SK-N-MC (cell line): ENCODE measurements around the gene OPN1MW2.
"Not testable (repeated sequence)": the region's sequence is repeated elsewhere in the genome, so short reads cannot be mapped to it uniquely, and the experiment has no call there.

Source experiments
- DNase-seq: peaks from one replicate; pipeline ENCODE4 v3.0.0-alpha.2; 2011; ENCODE audit warnings: low read depth, low spot score
- H3K27ac ChIP-seq: fragments of 200-600 bp; sonication (generic); 2 replicates; pipeline ENCODE4 v1.5.1; 2016; ENCODE audit warnings: mixed run types
- H3K36me3 ChIP-seq: fragments of 200-600 bp; sonication (generic); 2 replicates; pipeline ENCODE4 v1.6.1; 2017; ENCODE audit warnings: antibody characterized with exemption, low read length, mixed read lengths; ENCODE audit not compliant: insufficient read depth
- H3K4me3 ChIP-seq: fragments of 200-600 bp; sonication (generic); 2 replicates; pipeline ENCODE4 v1.5.1; 2016
- H3K9ac ChIP-seq: fragments of 200-600 bp; sonication (generic); 2 replicates; pipeline ENCODE4 v1.8.0; 2017; ENCODE audit warnings: mixed run types, mixed read lengths; ENCODE audit not compliant: insufficient read length
- H3K9me3 ChIP-seq: fragments of 200-600 bp; sonication (generic); 2 replicates; pipeline ENCODE4 v1.6.1; 2017; ENCODE audit warnings: low read depth, mild to moderate bottlenecking, antibody characterized with exemption, low read length, moderate library complexity, mixed read lengths

Gene OPN1MW2

GRCh38 chrX:154219456-154219855 is at the start of gene OPN1MW2:
TSS of gene OPN1MW2 (plus strand) at chrX:154219756. CDS start at chrX:154219816, 60 bp downstream.
- not testable (repeated sequence) for H3K4me3 ChIP-seq, H3K27ac ChIP-seq, H3K36me3 ChIP-seq, H3K9ac ChIP-seq, H3K9me3 ChIP-seq, DNase-seq

GRCh38 chrX:154172535-154172943 is 47.0 kb upstream of the OPN1MW2 start:
- H3K27ac ChIP-seq, H3K36me3 ChIP-seq, H3K4me3 ChIP-seq, DNase-seq, H3K9me3 ChIP-seq, H3K9ac ChIP-seq: not testable (repeated sequence)

- DNase-seq, H3K9me3 ChIP-seq: not testable (repeated sequence)
These were observed 45.2 kb upstream of the OPN1MW2 start for GRCh38 chrX:154174356-154174755.

GRCh38 chrX:154182296-154182695 is 37.3 kb upstream of the OPN1MW2 start, which contains the start of gene OPN1MW:
TSS of gene OPN1MW (plus strand) at chrX:154182596. CDS start at chrX:154182678, 82 bp downstream.
- H3K4me3 ChIP-seq, H3K9me3 ChIP-seq, H3K36me3 ChIP-seq, H3K27ac ChIP-seq, DNase-seq, H3K9ac ChIP-seq: not testable (repeated sequence)

More at GRCh38 chrX:154174356-154174755, 45.2 kb upstream of the OPN1MW2 start:
- H3K4me3 ChIP-seq, H3K27ac ChIP-seq, H3K9ac ChIP-seq, H3K36me3 ChIP-seq: not testable (repeated sequence)

DNA sequence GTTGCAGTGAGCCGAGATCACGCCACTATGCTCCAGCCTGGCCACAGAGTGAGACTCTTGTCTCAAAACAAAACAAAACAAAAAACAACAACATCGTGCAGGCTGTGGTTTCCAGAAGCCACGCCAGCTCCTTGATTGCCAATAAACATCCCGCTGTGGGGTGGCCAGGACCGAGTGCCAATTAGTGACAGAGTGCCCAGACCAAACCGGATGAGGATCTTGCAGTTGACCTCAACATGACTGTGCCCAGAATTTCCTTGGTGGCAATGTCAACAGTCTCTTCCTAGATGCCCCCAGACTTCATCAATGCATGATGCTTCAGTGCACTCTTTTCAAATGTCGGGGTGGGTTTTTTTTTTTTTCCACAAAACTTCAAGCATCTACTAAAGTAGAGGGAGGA is 35.8 kb upstream of the OPN1MW2 start:
- not testable (repeated sequence) for H3K4me3 ChIP-seq, H3K36me3 ChIP-seq, H3K9me3 ChIP-seq, H3K9ac ChIP-seq, DNase-seq, H3K27ac ChIP-seq

DNA sequence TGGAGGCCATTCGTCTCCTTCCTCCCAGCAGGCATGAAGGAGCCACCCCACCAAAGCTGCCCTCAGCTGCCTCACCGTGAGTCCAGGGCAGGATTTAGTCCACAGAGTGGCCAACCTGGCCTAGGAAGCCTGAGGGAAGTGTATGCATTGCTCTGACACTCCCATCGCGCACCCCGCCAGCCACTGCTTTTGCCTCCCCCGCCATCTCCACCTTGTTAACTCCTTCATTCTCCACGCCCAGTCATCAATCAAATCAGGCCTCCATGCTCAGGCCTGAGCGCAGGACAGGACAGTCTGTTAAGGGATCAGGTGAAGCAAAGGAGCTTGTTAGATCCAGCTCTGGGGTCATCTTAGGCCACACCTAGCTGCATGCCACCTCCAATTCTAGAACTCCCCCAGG is 26.7 kb upstream of the OPN1MW2 start:
- H3K36me3 ChIP-seq, H3K9ac ChIP-seq, DNase-seq, H3K4me3 ChIP-seq, H3K27ac ChIP-seq, H3K9me3 ChIP-seq: not testable (repeated sequence)

GRCh38 chrX:154194316-154194715 is 25.2 kb upstream of the OPN1MW2 start:
- DNase-seq, H3K4me3 ChIP-seq, H3K36me3 ChIP-seq, H3K27ac ChIP-seq, H3K9me3 ChIP-seq, H3K9ac ChIP-seq: not testable (repeated sequence)

DNA sequence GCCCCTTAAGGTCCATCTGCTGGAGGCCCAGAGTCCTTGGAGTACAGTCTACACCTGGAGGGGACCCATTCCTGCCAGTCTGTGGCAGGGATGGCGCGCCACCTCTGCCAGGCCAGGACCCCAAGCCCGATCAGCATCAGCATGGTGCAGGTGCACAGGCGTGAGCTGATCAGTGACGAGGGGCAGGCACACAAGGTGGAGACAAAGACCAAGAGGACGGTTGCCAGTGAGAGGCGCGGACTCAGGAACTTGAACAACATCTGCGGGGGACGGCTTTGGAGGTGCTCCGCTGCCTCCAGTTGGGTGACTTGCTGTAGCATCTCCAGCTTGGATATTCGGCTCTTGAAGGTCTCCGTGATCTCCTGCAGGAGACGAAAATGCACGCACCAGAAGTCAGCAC is 23.1 kb upstream of the OPN1MW2 start:
- not testable (repeated sequence) for DNase-seq, H3K9ac ChIP-seq, H3K4me3 ChIP-seq, H3K27ac ChIP-seq, H3K36me3 ChIP-seq, H3K9me3 ChIP-seq

DNA sequence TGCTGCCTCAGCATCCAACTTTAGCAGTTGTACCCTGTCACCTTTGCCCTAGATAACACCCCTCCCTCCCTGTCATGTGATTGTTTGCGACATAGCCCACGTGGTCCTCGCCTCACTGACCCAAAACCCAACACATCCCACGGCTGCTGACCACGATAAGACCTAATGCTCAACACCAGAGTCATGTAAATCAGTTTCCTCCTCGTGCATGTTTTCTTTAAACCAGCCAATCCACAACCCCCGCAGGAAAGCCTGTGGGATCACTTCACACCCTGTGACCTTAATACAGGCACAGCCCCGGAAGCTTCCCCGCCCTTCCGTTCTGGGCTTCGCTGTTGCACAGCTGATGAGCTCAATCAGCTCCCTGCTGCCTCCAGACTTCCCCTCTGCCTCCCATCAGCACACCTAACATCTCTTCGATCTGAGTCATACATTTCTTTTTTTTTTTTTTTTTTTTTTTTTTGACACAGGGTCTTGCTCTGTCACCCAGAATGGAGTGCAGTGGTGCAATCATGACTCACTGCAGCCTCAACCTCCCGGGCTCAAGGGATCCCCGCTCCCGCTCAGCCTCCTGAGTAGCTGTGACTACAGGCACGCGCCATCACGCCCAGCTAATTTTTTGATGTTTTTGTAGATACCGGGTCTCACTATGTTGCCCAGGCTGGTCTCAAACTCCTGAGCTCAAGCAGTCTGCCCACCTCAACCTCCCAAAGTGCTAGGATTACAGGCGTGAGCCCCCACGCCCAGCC is 9.7 kb upstream of the OPN1MW2 start:
- not testable (repeated sequence) for DNase-seq, H3K9ac ChIP-seq, H3K36me3 ChIP-seq, H3K27ac ChIP-seq, H3K9me3 ChIP-seq, H3K4me3 ChIP-seq

DNA sequence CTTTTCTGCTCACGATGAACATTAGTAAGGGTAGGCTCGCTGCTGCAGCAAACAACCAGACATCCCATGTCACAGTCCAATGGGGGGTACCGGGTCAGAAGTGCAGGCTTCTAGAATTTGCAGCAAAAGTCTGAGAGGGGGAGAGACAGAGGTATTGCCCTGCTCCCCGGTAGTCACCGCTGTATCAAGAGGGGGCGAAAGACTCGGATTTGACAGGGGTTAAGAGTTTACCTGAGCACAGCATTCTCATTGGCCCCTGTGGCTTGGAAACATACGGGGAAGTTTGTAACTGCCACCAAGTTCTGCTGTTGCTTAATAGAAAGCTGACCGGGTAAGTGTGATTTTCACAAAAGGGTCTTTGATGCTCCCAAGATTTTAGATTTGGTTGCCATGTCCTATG is 8.5 kb upstream of the OPN1MW2 start:
- H3K36me3 ChIP-seq, DNase-seq: not testable (repeated sequence)

GRCh38 chrX:154211499-154211898 is 8.1 kb upstream of the OPN1MW2 start:
- not testable (repeated sequence) for H3K4me3 ChIP-seq, H3K36me3 ChIP-seq, H3K27ac ChIP-seq, H3K9me3 ChIP-seq, DNase-seq, H3K9ac ChIP-seq

More for the DNA sequence above, 8.5 kb upstream of the OPN1MW2 start:
- H3K4me3 ChIP-seq, H3K9ac ChIP-seq, H3K9me3 ChIP-seq, H3K27ac ChIP-seq: not testable (repeated sequence)

GRCh38 chrX:154225292-154225691 is 5.7 kb downstream of the OPN1MW2 start:
- DNase-seq, H3K9me3 ChIP-seq, H3K9ac ChIP-seq, H3K36me3 ChIP-seq, H3K27ac ChIP-seq, H3K4me3 ChIP-seq: not testable (repeated sequence)

DNA sequence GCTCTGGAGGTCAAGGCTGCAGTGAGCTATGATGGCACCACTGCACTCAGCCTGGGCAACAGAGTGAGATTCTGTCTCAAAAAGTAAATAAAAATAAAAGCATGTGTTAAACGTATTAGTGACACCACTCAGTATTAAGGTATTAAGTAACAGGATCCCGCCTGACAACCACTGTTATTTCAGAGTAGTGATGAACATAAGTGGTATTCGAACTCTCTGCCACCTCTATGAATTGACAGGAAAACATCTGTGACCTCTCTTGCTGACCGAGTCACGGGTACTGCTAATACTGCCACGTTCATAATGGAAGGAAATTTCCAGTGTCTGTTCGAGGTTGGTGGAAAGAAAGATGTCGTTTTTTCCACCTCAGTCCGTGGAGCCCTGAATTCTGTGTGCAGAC is 7.2 kb downstream of the OPN1MW2 start:
- H3K4me3 ChIP-seq, H3K9me3 ChIP-seq, DNase-seq, H3K36me3 ChIP-seq, H3K27ac ChIP-seq, H3K9ac ChIP-seq: not testable (repeated sequence)

DNA sequence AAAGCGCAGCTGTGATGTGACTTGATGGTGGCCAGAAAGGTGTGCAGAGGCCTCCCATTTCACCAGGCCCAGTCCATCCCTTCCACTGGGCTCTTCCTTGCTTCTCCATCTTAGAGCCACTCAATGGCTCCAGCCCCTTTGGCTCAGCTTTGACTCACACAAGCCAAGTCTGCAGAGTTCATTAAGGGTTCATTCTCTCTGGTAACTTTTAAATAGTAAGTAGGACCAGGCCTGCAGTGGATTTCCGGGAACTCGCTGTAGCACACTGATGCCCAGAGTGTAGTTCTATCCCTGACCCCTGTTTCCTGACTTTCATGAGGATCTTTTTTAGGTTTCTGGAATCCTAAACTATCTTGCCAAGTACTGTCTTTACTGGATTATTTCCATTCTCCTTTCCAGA is 11.9 kb downstream of the OPN1MW2 start:
- not testable (repeated sequence) for H3K9ac ChIP-seq, DNase-seq, H3K9me3 ChIP-seq, H3K36me3 ChIP-seq, H3K4me3 ChIP-seq, H3K27ac ChIP-seq

- DNase-seq, H3K36me3 ChIP-seq, H3K9me3 ChIP-seq, H3K9ac ChIP-seq, H3K27ac ChIP-seq, H3K4me3 ChIP-seq: not testable (repeated sequence)
These were observed 14.1 kb downstream of the OPN1MW2 start for GRCh38 chrX:154233620-154234019.
